ENCODE data around the gene PIGT. TPM values are rescaled to one million over a fixed set of nuclear protein-coding genes. Genes with fewer than 3 reads are reported as not detected.

PIGT gene
- total RNA-seq, 1 experiment from 2014 or later, result 259 TPM

DNA sequence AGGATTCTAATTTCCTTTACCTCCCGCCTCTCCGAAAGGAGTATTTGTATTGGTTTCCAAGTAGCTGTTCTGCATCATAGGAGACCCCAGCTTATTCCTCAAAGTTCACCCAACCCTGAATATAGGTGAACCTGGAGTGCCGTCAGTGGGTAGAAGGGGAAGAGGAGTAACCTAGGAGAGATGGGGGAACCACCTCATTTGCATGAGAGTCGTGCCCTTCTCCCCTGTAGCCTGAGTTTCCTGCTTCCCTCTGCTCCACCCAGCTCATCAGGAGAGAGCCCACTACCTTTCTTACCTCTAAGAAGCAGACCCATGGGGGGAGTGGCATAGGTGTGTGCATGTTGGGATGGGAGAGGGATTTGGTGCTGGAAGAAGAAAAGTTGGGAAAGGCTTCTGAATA is 36.3 kb downstream of the PIGT start:
- no TSS peak for BruUV-seq (replicated peaks)
- POLR2A ChIA-PET, result no interaction called here
- intact Hi-C loops (cut with micrococcal nuclease; ENCODE audit: unreplicated experiment), result no loop called here
- no peak for TF ChIP-seq CTCF (IDR thresholded peaks at IDR 0.05; ENCODE audit: insufficient read depth in 1 of 2, low read depth in 1 of 2, low read length in 1 of 2, severe bottlenecking in 1 of 2, unreplicated experiment in 1 of 2)
- Histone ChIP-seq H3K36me3 (ENCODE audit: control insufficient read depth, insufficient read depth, low read length) (no peaks in the 10 kb centered on the region), H3K27me3 (replicated peaks; ENCODE audit: control insufficient read depth, insufficient read depth, low read length) (no peaks in the 10 kb centered on the region), H3K9me3 (no peaks in the 10 kb centered on the region), H3K4me3 (ENCODE audit: low read depth, low read length) (no peak overlapping the region), H3K4me1 (0 out of 2 replicates have a peak, but pooled peaks cover 5% of the 10 kb centered on the region)
- Mint-ChIP-seq H3K9me3 (ENCODE audit: unreplicated experiment) (no peaks in the 10 kb centered on the region), H3K27me3 (ENCODE audit: insufficient read depth, unreplicated experiment) (no peaks in the 10 kb centered on the region), H3K4me3 (ENCODE audit: unreplicated experiment) (no peak overlapping the region), H3K27ac (ENCODE audit: unreplicated experiment) (no peak overlapping the region), H3K36me3 (ENCODE audit: insufficient read depth, unreplicated experiment) (no peaks in the 10 kb centered on the region), H3K4me1 (ENCODE audit: low read depth, unreplicated experiment) (peaks cover 5% of the 10 kb centered on the region)
- CTCF ChIA-PET, result interaction anchor here (0.6 to 3.2 kb wide), 5 partner anchors 16 to 159 kb away, joined by 3 to 26 read pairs (median 4); partner anchors contain the start of gene SYS1
- no peak for DNase-seq

DNA sequence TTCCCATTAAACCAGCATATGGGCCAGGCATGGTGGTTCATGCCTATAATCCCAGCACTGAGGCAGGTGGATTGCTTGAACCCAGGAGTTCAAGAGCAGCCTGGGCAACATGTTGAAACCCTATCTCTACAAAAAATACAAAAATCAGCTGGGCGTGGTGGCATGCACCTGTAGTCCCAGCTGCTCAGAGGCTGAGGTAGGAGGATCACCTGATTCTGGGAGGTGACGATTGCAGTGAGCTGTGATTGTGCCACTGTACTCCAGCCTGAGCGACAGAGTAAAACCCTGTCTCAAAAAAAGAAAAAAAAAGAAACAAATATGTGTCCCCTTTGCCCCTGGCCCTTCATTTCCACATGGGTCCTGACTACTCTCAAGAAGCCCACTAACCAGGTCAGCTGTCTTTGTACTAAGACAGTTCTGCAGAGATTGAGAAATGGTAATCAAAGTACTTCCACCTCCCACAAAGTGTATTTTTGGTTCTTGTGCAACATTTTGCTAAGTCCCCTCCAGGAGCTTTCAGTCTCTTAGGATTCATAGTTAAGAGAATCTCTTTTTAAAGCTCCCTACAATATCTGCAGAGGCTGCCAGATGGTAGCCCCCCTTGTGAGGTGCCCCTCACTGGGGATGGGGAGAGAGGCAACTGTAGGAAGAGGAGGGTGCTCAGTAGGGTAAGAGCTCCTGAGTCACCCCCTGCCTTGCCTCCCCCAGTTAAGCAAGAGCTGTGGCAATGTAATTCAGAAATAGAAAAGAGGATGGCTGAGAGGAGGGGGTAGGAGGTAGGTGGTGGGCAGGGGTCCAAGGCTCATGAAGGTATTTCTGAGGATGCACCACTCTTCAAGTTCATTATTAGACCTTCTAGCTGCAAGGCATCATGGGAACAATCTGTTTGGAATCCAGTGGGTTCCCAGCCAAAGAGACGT is 37.1 kb downstream of the PIGT start:
- intact Hi-C loops (cut with micrococcal nuclease; ENCODE audit: unreplicated experiment), result no loop called here
- H3K27me3 ChIP-seq (replicated peaks; ENCODE audit: control insufficient read depth, insufficient read depth, low read length), result no peaks in the 10 kb centered on the region
- no peaks in the 10 kb centered on the region for H3K9me3 ChIP-seq
- no peak overlapping the region for H3K4me3 Mint-ChIP-seq (ENCODE audit: unreplicated experiment)
- no peak overlapping the region for H3K4me3 ChIP-seq (ENCODE audit: low read depth, low read length)
- ChIA-PET POLR2A (interaction anchor here (0.6 kb wide), 1 partner anchor 50 kb away, joined by 4 read pairs; no protein-coding TSS in a partner anchor), CTCF (interaction anchor here (0.5 to 3.2 kb wide), 8 partner anchors 12 to 328 kb away, joined by 3 to 26 read pairs (median 4); partner anchors contain the start of gene SYS1)
- no peak overlapping the region for H3K27ac Mint-ChIP-seq (ENCODE audit: unreplicated experiment)
- H3K36me3 ChIP-seq (ENCODE audit: control insufficient read depth, insufficient read depth, low read length), result no peaks in the 10 kb centered on the region
- DNase-seq, result no peak
- H3K9me3 Mint-ChIP-seq (ENCODE audit: unreplicated experiment), result no peaks in the 10 kb centered on the region
- no peaks in the 10 kb centered on the region for H3K27me3 Mint-ChIP-seq (ENCODE audit: insufficient read depth, unreplicated experiment)
- no TSS peak for BruUV-seq (replicated peaks)
- no peak for TF ChIP-seq CTCF (IDR thresholded peaks at IDR 0.05; ENCODE audit: insufficient read depth in 1 of 2, low read depth in 1 of 2, low read length in 1 of 2, severe bottlenecking in 1 of 2, unreplicated experiment in 1 of 2)
- H3K4me1 Mint-ChIP-seq (ENCODE audit: low read depth, unreplicated experiment), result peaks cover 5% of the 10 kb centered on the region
- H3K36me3 Mint-ChIP-seq (ENCODE audit: insufficient read depth, unreplicated experiment), result no peaks in the 10 kb centered on the region
- 0 out of 2 replicates have a peak, but pooled peaks cover 5% of the 10 kb centered on the region for H3K4me1 ChIP-seq

DNA sequence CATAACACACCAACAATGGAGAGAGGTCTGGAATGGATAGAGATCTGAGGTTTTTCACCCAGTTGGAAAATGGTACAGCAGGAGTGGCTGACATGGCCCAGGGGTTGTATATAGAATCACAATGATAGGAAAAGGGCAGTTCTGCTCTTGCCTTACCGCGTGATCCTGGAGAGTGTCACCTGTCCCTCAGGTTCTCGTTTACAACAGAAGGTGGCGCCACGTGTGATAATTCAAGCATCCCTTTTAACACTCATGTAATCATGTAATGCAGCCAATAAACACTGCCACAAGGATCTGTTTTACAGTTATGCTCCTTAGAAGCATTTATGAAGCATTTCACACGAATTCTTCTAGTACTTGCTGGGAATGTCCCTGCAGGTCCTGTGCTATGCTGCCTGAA is 40.7 kb downstream of the PIGT start:
- Histone ChIP-seq H3K27me3 (replicated peaks; ENCODE audit: control insufficient read depth, insufficient read depth, low read length) (no peaks in the 10 kb centered on the region), H3K36me3 (ENCODE audit: control insufficient read depth, insufficient read depth, low read length) (no peaks in the 10 kb centered on the region), H3K4me3 (ENCODE audit: low read depth, low read length) (no peak overlapping the region), H3K4me1 (no peaks in the 10 kb centered on the region), H3K9me3 (no peaks in the 10 kb centered on the region)
- Mint-ChIP-seq H3K27me3 (ENCODE audit: insufficient read depth, unreplicated experiment) (no peaks in the 10 kb centered on the region), H3K36me3 (ENCODE audit: insufficient read depth, unreplicated experiment) (no peaks in the 10 kb centered on the region), H3K4me3 (ENCODE audit: unreplicated experiment) (no peak overlapping the region), H3K27ac (ENCODE audit: unreplicated experiment) (no peak overlapping the region), H3K4me1 (ENCODE audit: low read depth, unreplicated experiment) (no peaks in the 10 kb centered on the region), H3K9me3 (ENCODE audit: unreplicated experiment) (no peaks in the 10 kb centered on the region)
- peak; percentile 68 to 73 for DNase-seq
- TF ChIP-seq CTCF (IDR thresholded peaks at IDR 0.05; ENCODE audit: insufficient read depth in 1 of 2, low read depth in 1 of 2, low read length in 1 of 2, severe bottlenecking in 1 of 2, unreplicated experiment in 1 of 2), result peak in 1 of 2 experiments; percentile 60
- intact Hi-C loops (cut with micrococcal nuclease; ENCODE audit: unreplicated experiment), result loop anchor here (1.0 kb wide), 1 partner anchor 315 kb away; no protein-coding TSS in a partner anchor
- no TSS peak for BruUV-seq (replicated peaks)
- CTCF ChIA-PET, result interaction anchor here (0.6 to 2.1 kb wide), 4 partner anchors 10 to 444 kb away, joined by 3 to 5 read pairs (median 4); partner anchors contain the start of gene SYS1
- POLR2A ChIA-PET, result no interaction called here

Measured in Caco-2 (cell line).